Measurements from ENCODE around the gene B4GALT5.
A peak's percentile ranks its signal among the peaks of the same experiment; 100 is the strongest.

Gene B4GALT5

GRCh38 chr20:49756241-49756640 is 42.6 kb upstream of the B4GALT5 start:
- in situ Hi-C loops (cut with MboI; ENCODE audit: low sequenced_read_pairs, unreplicated experiment), result no loop called here
- TF ChIP-seq CTCF (IDR thresholded peaks at IDR 0.05; ENCODE audit: borderline replicate concordance, control extremely low read depth, extremely low read depth, insufficient read depth, missing control alignments), result no peak
- DNase-seq (ENCODE audit: low spot score), result no peak

- in situ Hi-C loops (cut with MboI; ENCODE audit: low sequenced_read_pairs, unreplicated experiment), result no loop called here
Measured at GRCh38 chr20:49754596-49754995, 40.9 kb upstream of the B4GALT5 start.

GRCh38 chr20:49753133-49753532 is 39.5 kb upstream of the B4GALT5 start:
- DNase-seq (ENCODE audit: low spot score), result no peak
- no peak for TF ChIP-seq CTCF (IDR thresholded peaks at IDR 0.05; ENCODE audit: borderline replicate concordance, control extremely low read depth, extremely low read depth, insufficient read depth, missing control alignments)
- in situ Hi-C loops (cut with MboI; ENCODE audit: low sequenced_read_pairs, unreplicated experiment), result no loop called here

More at GRCh38 chr20:49754596-49754995, 40.9 kb upstream of the B4GALT5 start:
- DNase-seq (ENCODE audit: low spot score), result no peak
- no peak for TF ChIP-seq CTCF (IDR thresholded peaks at IDR 0.05; ENCODE audit: borderline replicate concordance, control extremely low read depth, extremely low read depth, insufficient read depth, missing control alignments)

- no peak for TF ChIP-seq CTCF (IDR thresholded peaks at IDR 0.05; ENCODE audit: borderline replicate concordance, control extremely low read depth, extremely low read depth, insufficient read depth, missing control alignments)
- no peak for DNase-seq (ENCODE audit: low spot score)
- in situ Hi-C loops (cut with MboI; ENCODE audit: low sequenced_read_pairs, unreplicated experiment), result no loop called here
Measured at GRCh38 chr20:49752201-49752903, 38.7 kb upstream of the B4GALT5 start.

GRCh38 chr20:49751397-49751736 is 37.7 kb upstream of the B4GALT5 start:
- no peak for TF ChIP-seq CTCF (IDR thresholded peaks at IDR 0.05; ENCODE audit: borderline replicate concordance, control extremely low read depth, extremely low read depth, insufficient read depth, missing control alignments)
- in situ Hi-C loops (cut with MboI; ENCODE audit: low sequenced_read_pairs, unreplicated experiment), result no loop called here
- DNase-seq (ENCODE audit: low spot score), result no peak

- DNase-seq (ENCODE audit: low spot score), result peak; percentile 49
- in situ Hi-C loops (cut with MboI; ENCODE audit: low sequenced_read_pairs, unreplicated experiment), result no loop called here
- no peak for TF ChIP-seq CTCF (IDR thresholded peaks at IDR 0.05; ENCODE audit: borderline replicate concordance, control extremely low read depth, extremely low read depth, insufficient read depth, missing control alignments)
Measured at GRCh38 chr20:49750611-49751396, 37.1 kb upstream of the B4GALT5 start.
